ENCODE measurements around the gene RANBP17. TPM values are rescaled to one million over a fixed set of nuclear protein-coding genes. Genes with fewer than 3 reads are reported as not detected.
A peak's percentile ranks its signal among the peaks of the same experiment; 100 is the strongest.

The RANBP17 gene
- total and polyA plus RNA-seq, 2 of the 4 experiments (the other 2 are of a cell fraction), result 8.2 to 29.0 TPM

- Histone ChIP-seq H3K4me3 (ENCODE audit: insufficient read depth, low read depth, low read length) (no peak overlapping the region), H3K14ac (replicated peaks; ENCODE audit: low read depth, low read length) (no peak overlapping the region), H2BK5ac (ENCODE audit: low read depth, low read length, poor library complexity, severe bottlenecking) (no peak overlapping the region), H2BK20ac (ENCODE audit: low read depth, low read length) (no peak overlapping the region), H3K23ac (ENCODE audit: low read depth, low read length) (no peak overlapping the region), H3K4me2 (ENCODE audit: low read depth, low read length) (no peak overlapping the region), H4K91ac (ENCODE audit: insufficient read depth, low read depth, low read length) (no peak overlapping the region), H3K79me1 (ENCODE audit: low read depth in 1 of 2, low read length in 2 of 2) (no peaks in the 10 kb centered on the region), H3K9ac (ENCODE audit: low read depth, low read length) (no peak overlapping the region), H3K36me3 (ENCODE audit: control insufficient read depth, insufficient read depth, low read length) (no peaks in the 10 kb centered on the region), H3K27ac (ENCODE audit: insufficient read depth, low read length) (no peak overlapping the region), H2AFZ (replicated peaks; ENCODE audit: low read length, poor library complexity) (no peak overlapping the region), H3K27me3 (ENCODE audit: control insufficient read depth, insufficient read depth, low read length) (no peaks in the 10 kb centered on the region), H2AK5ac (ENCODE audit: low read depth, low read length) (no peak overlapping the region), H3K4me1 (ENCODE audit: control insufficient read depth, insufficient read depth, low read length) (no peaks in the 10 kb centered on the region), H4K5ac (ENCODE audit: low read depth, low read length) (no peak overlapping the region), H3K56ac (ENCODE audit: extremely low read depth, insufficient read depth, low read length) (no peak overlapping the region), H3K9me3 (ENCODE audit: control insufficient read depth, insufficient read depth, low read length) (no peaks in the 10 kb centered on the region), H4K20me1 (ENCODE audit: insufficient read depth, low read length) (no peaks in the 10 kb centered on the region), H2BK120ac (ENCODE audit: low read depth, low read length) (no peak overlapping the region), H2AK9ac (replicated peaks; ENCODE audit: low read depth, low read length, poor library complexity) (no peak overlapping the region), H2BK15ac (ENCODE audit: low read depth, low read length) (no peak overlapping the region), H4K8ac (ENCODE audit: low read depth in 2 of 2, low read length in 2 of 2) (no peak overlapping the region), H3K9me1 (ENCODE audit: insufficient read depth, low read length) (no peaks in the 10 kb centered on the region), H3K4ac (ENCODE audit: low read depth, low read length) (no peak overlapping the region), H3K18ac (ENCODE audit: low read depth, low read length) (no peak overlapping the region)
- BruUV-seq (replicated peaks), result no TSS peak
- TF ChIP-seq RAD21 (IDR thresholded peaks at IDR 0.05; ENCODE audit: low read length) (no peak), CEBPB (IDR thresholded peaks at IDR 0.05; ENCODE audit: low read depth, low read length) (peak; percentile 64)
- in situ Hi-C loops (cut with MboI; ENCODE audit: low sequenced_read_pairs), result loop anchor here (25.0 kb wide), 1 partner anchor 345 kb away; no protein-coding TSS in a partner anchor
- DNase-seq (no peak), ATAC-seq (ENCODE audit: low read depth) (peak; percentile 17; the same call in 1 of the 2 replicates)
- CTCF ChIA-PET, result interaction anchor here (1.0 kb wide), 1 partner anchor 9 kb away, joined by 3 read pairs; no protein-coding TSS in a partner anchor
- POLR2A ChIA-PET (ENCODE audit: unreplicated experiment), result interaction anchor here (0.6 kb wide), 1 partner anchor 173 kb away, joined by 4 read pairs; no protein-coding TSS in a partner anchor
- WGBS, 2 experiments (ENCODE audit: extremely low coverage in 2 of 2, insufficient read length in 1 of 2), result no CpG with 5 or more reads among the region's 2 CpGs
- intact Hi-C loops (cut with micrococcal nuclease), result no loop called here
- dilution Hi-C loops (cut with HindIII; ENCODE audit: low sequenced_read_pairs, unreplicated experiment), result no loop called here
Observed at GRCh38 chr5:171157276-171157675, 295.5 kb downstream of the RANBP17 start.

All from IMR-90 (cell line).